ENCODE data around the gene MGARP. TPM values are rescaled to one million over a fixed set of nuclear protein-coding genes. Genes with fewer than 3 reads are reported as not detected.

MGARP gene
- total RNA-seq, 1 experiment from 2014 or later: 0.22 TPM

DNA sequence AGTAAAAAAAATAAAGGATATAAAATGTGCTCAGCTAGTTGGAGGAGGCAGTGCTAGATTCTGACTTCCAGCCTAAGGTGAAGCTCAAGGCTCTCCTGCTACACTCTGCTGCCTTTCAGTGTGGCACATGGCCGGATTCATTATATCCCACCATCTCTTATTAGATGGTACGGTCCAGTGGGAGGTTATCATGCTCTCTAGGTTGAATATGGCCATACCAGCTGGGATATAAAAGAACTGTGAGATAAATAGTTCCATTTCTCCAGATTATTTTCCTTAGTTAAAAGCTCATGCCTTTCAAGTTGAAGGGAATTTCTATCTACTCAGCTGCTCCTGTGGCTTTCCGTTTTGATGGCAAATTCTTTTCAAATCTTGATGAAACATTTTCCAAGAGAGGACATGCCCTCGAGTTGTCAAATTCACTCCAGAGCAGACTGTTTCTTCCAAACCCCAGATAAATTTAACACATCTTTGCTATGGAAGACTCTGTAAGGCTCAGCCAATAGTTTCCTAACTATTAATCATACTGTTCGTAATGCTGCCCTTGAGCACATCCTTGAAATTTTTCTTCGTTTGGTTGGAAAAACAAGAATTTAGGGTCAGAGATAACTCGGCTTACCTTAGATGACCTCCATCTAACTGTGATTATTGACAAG is 2.2 kb upstream of the MGARP start:
- Histone ChIP-seq H2AFZ (ENCODE audit: low read depth, low read length, poor library complexity, severe bottlenecking) (no peak overlapping the region), H3K4me2 (ENCODE audit: low read length) (no peak overlapping the region), H3K9ac (ENCODE audit: low read length) (no peak overlapping the region), H3K4me3 (replicated peaks in 1 of 2; ENCODE audit: low read depth in 1 of 2, low read length in 2 of 2) (no peak overlapping the region), H3K9me3 (ENCODE audit: control insufficient read depth in 1 of 2, insufficient read depth in 1 of 2, low read depth in 1 of 2, low read length in 2 of 2) (no peaks in the 10 kb centered on the region), H3K79me2 (ENCODE audit: insufficient read depth, low read length) (no peaks in the 10 kb centered on the region), H3K4me1 (ENCODE audit: control insufficient read depth in 1 of 2, insufficient read depth in 2 of 2, low read length in 2 of 2) (no peaks in the 10 kb centered on the region), H3K36me3 (ENCODE audit: control insufficient read depth in 1 of 2, insufficient read depth in 2 of 2, low read length in 2 of 2) (no peaks in the 10 kb centered on the region), H3K27ac (ENCODE audit: low read depth, low read length) (no peak overlapping the region), H3K27me3 (ENCODE audit: insufficient read depth, low read length) (no peaks in the 10 kb centered on the region), H4K20me1 (ENCODE audit: insufficient read depth) (no peaks in the 10 kb centered on the region), H3K9me2 (ENCODE audit: insufficient read depth) (no peaks in the 10 kb centered on the region)
- DNase-seq (ENCODE audit: low read depth, low spot score) (no peak), ATAC-seq (no peak)
- TF ChIP-seq CEBPB (IDR thresholded peaks at IDR 0.05; ENCODE audit: low read depth): no peak
- no peak for TF ChIP-seq EZH2 (IDR thresholded peaks at IDR 0.05)
- TF ChIP-seq POLR2AphosphoS5 (IDR thresholded peaks at IDR 0.05; ENCODE audit: low read depth, low read length): no peak
- TF ChIP-seq JUND (IDR thresholded peaks at IDR 0.05): no peak
- TF ChIP-seq RAD21 (IDR thresholded peaks at IDR 0.05; ENCODE audit: low read depth): no peak
- TF ChIP-seq ELF1 (IDR thresholded peaks at IDR 0.05; ENCODE audit: borderline replicate concordance, low read depth): no peak
- TF ChIP-seq, protein P1, sequence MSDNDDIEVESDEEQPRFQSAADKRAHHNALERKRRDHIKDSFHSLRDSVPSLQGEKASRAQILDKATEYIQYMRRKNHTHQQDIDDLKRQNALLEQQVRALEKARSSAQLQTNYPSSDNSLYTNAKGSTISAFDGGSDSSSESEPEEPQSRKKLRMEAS (IDR thresholded peaks at IDR 0.05): no peak
- intact Hi-C loops (cut with micrococcal nuclease): no loop called here
- BruUV-seq (replicated peaks): no TSS peak
- RAD21 ChIA-PET (ENCODE audit: low non-redundant PET in 1 of 2, low total read pairs in 2 of 2, uncharacterized antibody in 2 of 2, unreplicated experiment in 2 of 2): no interaction called here
- CTCF ChIA-PET: interaction anchor here (0.7 to 1.4 kb wide), 3 partner anchors 13 to 252 kb away, joined by 3 to 6 read pairs (median 3); no protein-coding TSS in a partner anchor
- POLR2A ChIA-PET: no interaction called here

DNA sequence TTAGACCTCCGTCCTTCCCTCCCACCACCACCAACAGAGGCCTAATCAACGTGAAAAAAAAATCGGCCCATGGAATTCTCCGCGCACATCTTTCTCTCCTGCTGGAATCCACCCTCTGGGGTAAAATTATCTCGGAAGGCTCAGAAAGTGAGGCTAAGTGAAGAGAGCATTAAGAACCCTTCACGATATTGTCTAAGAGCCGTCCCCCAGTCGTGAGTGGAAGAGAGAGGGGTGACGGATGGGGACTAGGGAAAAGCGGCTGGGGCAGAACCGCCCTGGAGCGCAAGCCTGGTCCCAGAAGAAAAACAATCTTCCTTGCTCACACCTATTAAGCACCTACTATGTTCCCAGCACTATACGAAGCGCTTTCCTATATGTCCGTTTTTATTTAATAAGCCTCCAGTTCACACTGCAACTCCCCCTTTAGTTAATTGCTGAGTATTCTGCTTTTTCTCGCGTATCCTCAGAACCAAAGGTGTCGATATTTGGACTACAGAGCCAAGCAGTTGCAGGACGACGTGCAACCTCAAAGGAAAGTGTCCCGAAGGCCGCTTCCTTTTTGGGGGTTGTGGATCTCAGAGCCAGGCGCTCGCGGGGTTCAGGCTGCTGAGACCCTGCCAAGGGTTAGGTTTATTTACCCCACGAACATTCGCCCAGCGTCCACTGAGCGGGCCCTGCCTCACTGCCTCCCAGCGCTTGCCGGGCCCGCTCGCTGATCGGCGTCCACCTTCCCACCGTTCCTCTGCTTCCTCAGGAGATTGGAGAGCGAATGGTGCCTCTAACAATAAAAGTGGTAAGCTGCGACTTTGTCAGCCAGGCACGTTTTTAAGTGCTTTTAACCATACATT is 889 bp downstream of the MGARP start:
- ChIA-PET RAD21 (ENCODE audit: low non-redundant PET in 1 of 2, low total read pairs in 2 of 2, uncharacterized antibody in 2 of 2, unreplicated experiment in 2 of 2) (no interaction called here), CTCF (no interaction called here), POLR2A (no interaction called here)
- H3K4me2 ChIP-seq (ENCODE audit: low read length): no peak overlapping the region
- H4K20me1 ChIP-seq (ENCODE audit: insufficient read depth): no peaks in the 10 kb centered on the region
- DNase-seq (ENCODE audit: low read depth, low spot score) (no peak), ATAC-seq (no peak)
- H3K27ac ChIP-seq (ENCODE audit: low read depth, low read length): no peak overlapping the region
- H3K79me2 ChIP-seq (ENCODE audit: insufficient read depth, low read length): no peaks in the 10 kb centered on the region
- no peaks in the 10 kb centered on the region for H3K27me3 ChIP-seq (ENCODE audit: insufficient read depth, low read length)
- intact Hi-C loops (cut with micrococcal nuclease): no loop called here
- no peak overlapping the region for H2AFZ ChIP-seq (ENCODE audit: low read depth, low read length, poor library complexity, severe bottlenecking)
- no peaks in the 10 kb centered on the region for H3K4me1 ChIP-seq (ENCODE audit: control insufficient read depth in 1 of 2, insufficient read depth in 2 of 2, low read length in 2 of 2)
- no peaks in the 10 kb centered on the region for H3K9me3 ChIP-seq (ENCODE audit: control insufficient read depth in 1 of 2, insufficient read depth in 1 of 2, low read depth in 1 of 2, low read length in 2 of 2)
- H3K4me3 ChIP-seq (replicated peaks in 1 of 2; ENCODE audit: low read depth in 1 of 2, low read length in 2 of 2): no peak overlapping the region
- H3K9me2 ChIP-seq (ENCODE audit: insufficient read depth): no peaks in the 10 kb centered on the region
- no peaks in the 10 kb centered on the region for H3K36me3 ChIP-seq (ENCODE audit: control insufficient read depth in 1 of 2, insufficient read depth in 2 of 2, low read length in 2 of 2)
- no peak overlapping the region for H3K9ac ChIP-seq (ENCODE audit: low read length)
- BruUV-seq (replicated peaks): no TSS peak
- TF ChIP-seq SP1 (IDR thresholded peaks at IDR 0.05; ENCODE audit: low read depth) (no peak), POLR2A (IDR thresholded peaks at IDR 0.05; ENCODE audit: borderline replicate concordance, extremely low read depth, insufficient read depth, insufficient read length) (no peak), CEBPB (IDR thresholded peaks at IDR 0.05; ENCODE audit: low read depth) (no peak), RAD21 (IDR thresholded peaks at IDR 0.05; ENCODE audit: low read depth) (no peak), SIN3A (IDR thresholded peaks at IDR 0.05; ENCODE audit: low read depth) (no peak), ZFX (IDR thresholded peaks at IDR 0.05) (no peak), ELF1 (IDR thresholded peaks at IDR 0.05; ENCODE audit: borderline replicate concordance, low read depth) (no peak), POLR2AphosphoS5 (IDR thresholded peaks at IDR 0.05; ENCODE audit: low read depth, low read length) (no peak), TCF7L2 (IDR thresholded peaks at IDR 0.05; ENCODE audit: borderline replicate concordance, extremely low read depth, insufficient read depth, insufficient read length) (no peak), YY1 (IDR thresholded peaks at IDR 0.05; ENCODE audit: extremely low read depth, insufficient replicate concordance, low read depth, low read length) (no peak), EZH2 (IDR thresholded peaks at IDR 0.05) (no peak), EGR1 (IDR thresholded peaks at IDR 0.05; ENCODE audit: low read depth) (no peak), SRF (IDR thresholded peaks at IDR 0.05; ENCODE audit: low read depth) (no peak)
- TF ChIP-seq, protein P2, sequence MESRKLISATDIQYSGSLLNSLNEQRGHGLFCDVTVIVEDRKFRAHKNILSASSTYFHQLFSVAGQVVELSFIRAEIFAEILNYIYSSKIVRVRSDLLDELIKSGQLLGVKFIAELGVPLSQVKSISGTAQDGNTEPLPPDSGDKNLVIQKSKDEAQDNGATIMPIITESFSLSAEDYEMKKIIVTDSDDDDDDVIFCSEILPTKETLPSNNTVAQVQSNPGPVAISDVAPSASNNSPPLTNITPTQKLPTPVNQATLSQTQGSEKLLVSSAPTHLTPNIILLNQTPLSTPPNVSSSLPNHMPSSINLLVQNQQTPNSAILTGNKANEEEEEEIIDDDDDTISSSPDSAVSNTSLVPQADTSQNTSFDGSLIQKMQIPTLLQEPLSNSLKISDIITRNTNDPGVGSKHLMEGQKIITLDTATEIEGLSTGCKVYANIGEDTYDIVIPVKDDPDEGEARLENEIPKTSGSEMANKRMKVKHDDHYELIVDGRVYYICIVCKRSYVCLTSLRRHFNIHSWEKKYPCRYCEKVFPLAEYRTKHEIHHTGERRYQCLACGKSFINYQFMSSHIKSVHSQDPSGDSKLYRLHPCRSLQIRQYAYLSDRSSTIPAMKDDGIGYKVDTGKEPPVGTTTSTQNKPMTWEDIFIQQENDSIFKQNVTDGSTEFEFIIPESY (IDR thresholded peaks at IDR 0.05; ENCODE audit: extremely low read depth, insufficient replicate concordance, low read length): no peak
- TF ChIP-seq, protein P3, sequence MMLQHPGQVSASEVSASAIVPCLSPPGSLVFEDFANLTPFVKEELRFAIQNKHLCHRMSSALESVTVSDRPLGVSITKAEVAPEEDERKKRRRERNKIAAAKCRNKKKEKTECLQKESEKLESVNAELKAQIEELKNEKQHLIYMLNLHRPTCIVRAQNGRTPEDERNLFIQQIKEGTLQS (IDR thresholded peaks at IDR 0.05): no peak
- TF ChIP-seq, protein P1 (IDR thresholded peaks at IDR 0.05): no peak

Measured in HCT116 (cell line).